Liver (tissue), 3 donors: Measurements from ENCODE around the gene LGALS9C.
"Not testable (repeated sequence)": the region's sequence is repeated elsewhere in the genome, so short reads cannot be mapped to it uniquely, and the experiment has no call there.

Experiments
- CTCF ChIP-seq: fragments of 150-350 bp; IDR thresholded peaks from 2 replicates; pipeline ENCODE4 v1.5.1; 2017; ENCODE audit warnings: improper control_type of control experiment, low read depth, low read length; ENCODE audit not compliant: missing input control
- RAD21 ChIP-seq, 2 donors: IDR thresholded peaks; 2 replicates each; pipeline ENCODE4 v1.6.1; 2016; ENCODE audit warnings: antibody characterized with exemption in 2 of 2, mild to moderate bottlenecking in 2 of 2
- RXRA ChIP-seq, 2 donors: IDR thresholded peaks; 2 replicates each; pipeline ENCODE4 v1.6.1; 2017 to 2018; ENCODE audit warnings: antibody characterized with exemption in 2 of 2, mild to moderate bottlenecking in 1 of 2
- TAF1 ChIP-seq: conservative IDR thresholded peaks from 2 replicates; pipeline ENCODE4 v1.6.1; 2016; ENCODE audit warnings: antibody characterized with exemption, mild to moderate bottlenecking
- donor health status: healthy.
- donor health status: healthy.

GRCh38 chr17:18439465-18439870 lies 37.1 kb upstream of the LGALS9C start:
- not testable (repeated sequence) for TF ChIP-seq CTCF; TAF1; RXRA (IDR thresholded peaks at IDR 0.05); RAD21 (IDR thresholded peaks at IDR 0.05)
